HCT116 (cell line): ENCODE measurements around the gene ERRFI1. TPM values are rescaled to one million over a fixed set of nuclear protein-coding genes. Genes with fewer than 3 reads are reported as not detected.

Experiments
- ATAC-seq: fragments of 200-7000 bp; cut with Tn5 transposase; 2 replicates; pipeline ENCODE4 v1.9.1; 2020; ENCODE audit warnings: mild to moderate bottlenecking, moderate library complexity
- BruUV-seq: library from RNA; stranded (reverse); fragments of 400-500 nt; replicated peaks from 2 replicates; lab custom pipeline; 2021; lab: Mats Ljungman, UMichigan
- CTCF ChIA-PET: fragments of 300-600 bp; sonication (Branson Sonifier 250); formaldehyde crosslinking; loops from one replicate; lab custom pipeline; 2021; ENCODE audit warnings: antibody characterized with exemption; lab: Charles Lee
- POLR2A ChIA-PET: fragments of 300-600, 350-600 bp; sonication (Branson Sonifier 250); formaldehyde crosslinking; loops from one replicate; lab custom pipeline; 2021; ENCODE audit warnings: antibody characterized with exemption; lab: Charles Lee
- RAD21 ChIA-PET, 2 experiments: fragments of 300-600 bp; sonication (Branson Sonifier 250); formaldehyde crosslinking; loops; one replicate each; lab custom pipeline; 2023; ENCODE audit warnings: low total read pairs in 2 of 2; ENCODE audit not compliant: uncharacterized antibody in 2 of 2, unreplicated experiment in 2 of 2, low non-redundant PET in 1 of 2; lab: Charles Lee
- DNase-seq: peaks from one replicate; pipeline ENCODE4 v3.0.0-alpha.2; 2010; ENCODE audit warnings: low read depth, low spot score
- H2AFZ ChIP-seq: fragments of 200-600 bp; shearing (Covaris generic), sonication (generic); 2 replicates; pipeline ENCODE4 v1.6.1; 2017; ENCODE audit warnings: low read depth, mixed run types, mixed read lengths, antibody characterized with exemption, low read length; ENCODE audit not compliant: poor library complexity, severe bottlenecking
- H3K27ac ChIP-seq: 2 replicates; pipeline ENCODE4 v1.5.1; 2012; ENCODE audit warnings: low read depth, low read length
- H3K27me3 ChIP-seq: fragments of 200-600 bp; sonication (generic); 2 replicates; pipeline ENCODE4 v1.6.1; 2016; ENCODE audit warnings: mixed run types, low read length, mixed read lengths; ENCODE audit not compliant: insufficient read depth
- H3K36me3 ChIP-seq, 2 experiments: fragments of 200-500 bp in 1 of 2; fragments of 200-600 bp in 1 of 2; sonication (Bioruptor generic) in 1 of 2; sonication (generic) in 1 of 2; 2 replicates each; pipeline versions ENCODE4 v1.5.1 to v1.6.1; 2014 to 2016; ENCODE audit warnings: low read length in 2 of 2, inconsistent platforms in 1 of 2, mixed read lengths in 1 of 2, mixed run types in 1 of 2; ENCODE audit not compliant: insufficient read depth in 2 of 2, control insufficient read depth in 1 of 2
- H3K4me1 ChIP-seq, 2 experiments: fragments of 200-600 bp in 1 of 2; sonication (generic) in 1 of 2; 2 replicates each; pipeline versions ENCODE4 v1.5.1 to v1.6.1; 2012 to 2017; ENCODE audit warnings: low read length in 2 of 2, inconsistent platforms in 1 of 2, mild to moderate bottlenecking in 1 of 2, mixed read lengths in 1 of 2, mixed run types in 1 of 2, moderate library complexity in 1 of 2; ENCODE audit not compliant: insufficient read depth in 2 of 2, control insufficient read depth in 1 of 2
- H3K4me2 ChIP-seq: fragments of 200-600 bp; sonication (generic); 2 replicates; pipeline ENCODE4 v1.6.1; 2017; ENCODE audit warnings: mixed run types, low read length, mixed read lengths
- H3K4me3 ChIP-seq, 2 experiments: fragments of 200-600 bp in 1 of 2; sonication (generic) in 1 of 2; replicated peaks in 1 of 2; 2 replicates each; pipeline ENCODE4 v1.5.1; 2011 to 2016; ENCODE audit warnings: low read length in 2 of 2, control low read depth in 1 of 2, low read depth in 1 of 2, mild to moderate bottlenecking in 1 of 2, mixed read lengths in 1 of 2, mixed run types in 1 of 2
- H3K79me2 ChIP-seq: fragments of 200-600 bp; sonication (generic); 2 replicates; pipeline ENCODE4 v1.6.1; 2017; ENCODE audit warnings: mild to moderate bottlenecking, mixed run types, low read length, moderate library complexity, mixed read lengths; ENCODE audit not compliant: insufficient read depth
- H3K9ac ChIP-seq: fragments of 200-600 bp; sonication (generic); 2 replicates; pipeline ENCODE4 v1.6.1; 2016; ENCODE audit warnings: low read length, mixed read lengths
- H3K9me2 ChIP-seq: fragments of 200-600 bp; sonication (generic), shearing (Covaris generic); 2 replicates; pipeline ENCODE4 v1.6.1; 2017; ENCODE audit warnings: mixed run types, mild to moderate bottlenecking, moderate library complexity; ENCODE audit not compliant: insufficient read depth
- H3K9me3 ChIP-seq, 2 experiments: fragments of 200-500 bp in 1 of 2; fragments of 200-600 bp in 1 of 2; sonication (Bioruptor generic) in 1 of 2; sonication (generic) in 1 of 2; 2 replicates each; pipeline ENCODE4 v1.6.1; 2014 to 2017; ENCODE audit warnings: low read length in 2 of 2, mixed read lengths in 2 of 2, inconsistent platforms in 1 of 2, low read depth in 1 of 2, mild to moderate bottlenecking in 1 of 2, mixed run types in 1 of 2, moderate library complexity in 1 of 2; ENCODE audit not compliant: control insufficient read depth in 1 of 2, insufficient read depth in 1 of 2
- H4K20me1 ChIP-seq: fragments of 200-600 bp; sonication (generic), shearing (Covaris generic); 2 replicates; pipeline ENCODE4 v1.6.1; 2017; ENCODE audit warnings: mixed run types, mild to moderate bottlenecking, moderate library complexity; ENCODE audit not compliant: insufficient read depth
- ATF3 ChIP-seq: IDR thresholded peaks from 2 replicates; pipeline ENCODE4 v1.6.1; 2012
- CEBPB ChIP-seq: IDR thresholded peaks from 2 replicates; pipeline ENCODE4 v1.6.1; 2012; ENCODE audit warnings: low read depth
- CTCF ChIP-seq, 3 experiments: fragments of 200-600 bp in 1 of 3; sonication (generic) in 1 of 3; IDR thresholded peaks in 2 of 3; conservative IDR thresholded peaks in 1 of 3; 2 replicates each; pipeline ENCODE4 v1.5.1; 2012 to 2017; ENCODE audit warnings: low read depth in 2 of 3, low read length in 2 of 3, antibody characterized with exemption in 1 of 3, borderline replicate concordance in 1 of 3, control low read depth in 1 of 3, mild to moderate bottlenecking in 1 of 3, mixed read lengths in 1 of 3, mixed run types in 1 of 3, moderate library complexity in 1 of 3; ENCODE audit not compliant: insufficient read depth in 1 of 3
- EGR1 ChIP-seq: IDR thresholded peaks from 2 replicates; pipeline ENCODE4 v1.6.1; 2012; ENCODE audit warnings: low read depth
- EZH2 ChIP-seq: fragments of 200-600 bp; sonication (generic); IDR thresholded peaks from 2 replicates; pipeline ENCODE4 v1.6.1; 2017; ENCODE audit warnings: antibody characterized with exemption, mixed run types
- MAX ChIP-seq: IDR thresholded peaks from 2 replicates; pipeline ENCODE4 v1.6.1; 2012
- POLR2A ChIP-seq: IDR thresholded peaks from 2 replicates; pipeline ENCODE4 v1.7.0; 2011; ENCODE audit warnings: borderline replicate concordance; ENCODE audit not compliant: insufficient read depth, insufficient read length; ENCODE audit errors: extremely low read depth
- POLR2AphosphoS5 ChIP-seq: IDR thresholded peaks from 2 replicates; pipeline ENCODE4 v1.6.1; 2011; ENCODE audit warnings: mild to moderate bottlenecking, low read depth, low read length, moderate library complexity
- RAD21 ChIP-seq: IDR thresholded peaks from 2 replicates; pipeline ENCODE4 v1.6.1; 2012; ENCODE audit warnings: low read depth, mild to moderate bottlenecking
- SIN3A ChIP-seq: IDR thresholded peaks from 2 replicates; pipeline ENCODE4 v1.6.1; 2012; ENCODE audit warnings: low read depth
- SP1 ChIP-seq: IDR thresholded peaks from 2 replicates; pipeline ENCODE4 v1.6.1; 2012; ENCODE audit warnings: low read depth
- YY1 ChIP-seq: IDR thresholded peaks from 2 replicates; pipeline ENCODE4 v1.6.1; 2011; ENCODE audit warnings: low read length, low read depth, moderate library complexity, mild to moderate bottlenecking; ENCODE audit not compliant: insufficient replicate concordance; ENCODE audit errors: extremely low read depth
- ZFX ChIP-seq: fragments of 450-650 bp; IDR thresholded peaks from 2 replicates; pipeline ENCODE4 v1.6.1; 2017
- ZNF274 ChIP-seq: fragments of 200-500 bp; sonication (Bioruptor generic); IDR thresholded peaks from 2 replicates; pipeline ENCODE4 v1.6.1; 2014; ENCODE audit warnings: mild to moderate bottlenecking, low read depth, low read length, inconsistent platforms
- intact Hi-C: fragments of 100-400 bp; cut with micrococcal nuclease; formaldehyde crosslinking; loops from 2 replicates; pipeline ENCODE4 v1.10.0; 2022
- total RNA-seq: library from RNA; stranded (reverse); gene quantifications from one replicate; pipeline ENCODE4 v1.2.1, GENCODE V29; 2021; ENCODE audit not compliant: unreplicated experiment

The ERRFI1 gene
- total RNA-seq, 1 experiment from 2014 or later: 777 TPM

GRCh38 chr1:7989762-7990428 is 36.2 kb downstream of the ERRFI1 start:
- H3K4me2 ChIP-seq: no peak overlapping the region
- no peaks in the 10 kb centered on the region for H3K27me3 ChIP-seq
- RAD21 ChIA-PET: interaction anchor here in 1 of 2 experiments (1.2 kb wide), 1 partner anchor 359 kb away, joined by 3 read pairs; no protein-coding TSS in a partner anchor
- H3K9me2 ChIP-seq: no peaks in the 10 kb centered on the region
- no peaks in the 10 kb centered on the region for H3K9me3 ChIP-seq
- H3K36me3 ChIP-seq: peaks cover 3 to 17% of the 10 kb centered on the region in 2 experiments; a peak in 3 of 4 replicates
- DNase-seq (no peak), ATAC-seq (no peak)
- H2AFZ ChIP-seq: no peak overlapping the region
- H3K4me3 ChIP-seq: no peak overlapping the region
- H4K20me1 ChIP-seq: no peaks in the 10 kb centered on the region
- H3K4me1 ChIP-seq: peaks cover 0 to 6% of the 10 kb centered on the region in 2 experiments; a peak in 2 of 4 replicates
- H3K79me2 ChIP-seq: no peaks in the 10 kb centered on the region
- H3K9ac ChIP-seq: no peak overlapping the region
- CTCF ChIA-PET: no interaction called here
- H3K27ac ChIP-seq: no peak overlapping the region
- no TSS peak for BruUV-seq
- POLR2A ChIA-PET: interaction anchor here (0.7 kb wide), 1 partner anchor 14 kb away, joined by 3 read pairs; no protein-coding TSS in a partner anchor
- intact Hi-C loops: no loop called here
- TF ChIP-seq ZNF274 (no peak), ZFX (no peak), YY1 (no peak)

GRCh38 chr1:7988576-7988975 is 37.5 kb downstream of the ERRFI1 start:
- H3K4me3 ChIP-seq: no peak overlapping the region
- H3K4me2 ChIP-seq: no peak overlapping the region
- peaks cover 4% of the 10 kb centered on the region for H3K79me2 ChIP-seq
- no peak overlapping the region for H2AFZ ChIP-seq
- no peaks in the 10 kb centered on the region for H3K9me3 ChIP-seq
- BruUV-seq: no TSS peak
- ChIA-PET POLR2A (interaction anchor here (0.7 kb wide), 1 partner anchor 355 kb away, joined by 3 read pairs; no protein-coding TSS in a partner anchor), CTCF (no interaction called here), RAD21 (interaction anchor here in 1 of 2 experiments (1.2 kb wide), 1 partner anchor 361 kb away, joined by 3 read pairs; no protein-coding TSS in a partner anchor)
- intact Hi-C loops: no loop called here
- no peaks in the 10 kb centered on the region for H4K20me1 ChIP-seq
- DNase-seq (no peak), ATAC-seq (no peak)
- H3K9me2 ChIP-seq: no peaks in the 10 kb centered on the region
- no peaks in the 10 kb centered on the region for H3K27me3 ChIP-seq
- peaks cover 0 to 6% of the 10 kb centered on the region in 2 experiments; a peak in 2 of 4 replicates for H3K4me1 ChIP-seq
- peaks cover 13 to 30% of the 10 kb centered on the region in 2 experiments; a peak in 3 of 4 replicates for H3K36me3 ChIP-seq
- H3K9ac ChIP-seq: no peak overlapping the region
- H3K27ac ChIP-seq: no peak overlapping the region
- TF ChIP-seq CEBPB: no peak
- no peak for TF ChIP-seq ZFX
- no peak for TF ChIP-seq POLR2A
- TF ChIP-seq SIN3A: no peak
- no peak for TF ChIP-seq POLR2AphosphoS5
- TF ChIP-seq EZH2: no peak
- TF ChIP-seq CTCF (IDR thresholded peaks at IDR 0.05 in 2 of 3, conservative IDR thresholded peaks at IDR 0.05 in 1 of 3; ENCODE audit: borderline replicate concordance in 1 of 3, insufficient read depth in 1 of 3, low read depth in 2 of 3, low read length in 2 of 3): no peak
- TF ChIP-seq ATF3: no peak
- TF ChIP-seq SP1: no peak
- no peak for TF ChIP-seq EGR1
- TF ChIP-seq RAD21: no peak
- TF ChIP-seq MAX: no peak
